Measurements from ENCODE around the gene VPS13D.

GRCh38 chr1:12220890-12221289 is 8.9 kb upstream of the VPS13D start:
- TF ChIP-seq EZH2 (IDR thresholded peaks at IDR 0.05) (no peak), POLR2AphosphoS5 (IDR thresholded peaks at IDR 0.05; ENCODE audit: borderline replicate concordance, low read depth, low read length) (no peak)

Measured in SK-N-MC (cell line).